HepG2 (cell line): ENCODE data around the gene ZDHHC14. TPM values are rescaled to one million over a fixed set of nuclear protein-coding genes. Genes with fewer than 3 reads are reported as not detected.

Source experiments
- ATAC-seq: fragments of 200-7000 bp; cut with Tn5 transposase; 3 replicates; pipeline ENCODE4 v1.9.1; 2020; ENCODE audit warnings: mild to moderate bottlenecking, moderate library complexity
- BruUV-seq: library from RNA; stranded (reverse); fragments of 400-500 nt; replicated peaks from 2 replicates; lab custom pipeline; 2021; lab: Mats Ljungman, UMichigan
- CTCF ChIA-PET: fragments of 300-600 bp; formaldehyde crosslinking; extraction: SDS; loops from one replicate; lab custom pipeline; 2021; ENCODE audit warnings: low total read pairs, inconsistent platforms, low intra/inter-chr PET ratio; lab: Yijun Ruan, JAX
- POLR2A ChIA-PET: fragments of 350-600 bp; sonication (Branson Sonifier 250); formaldehyde crosslinking; loops from one replicate; lab custom pipeline; 2020; ENCODE audit warnings: antibody characterized with exemption, inconsistent platforms; lab: Yijun Ruan, JAX
- DNase-seq: peaks from one replicate; pipeline ENCODE4 v3.0.0-alpha.2; 2015; ENCODE audit warnings: low spot score
- FAIRE-seq: peaks from 3 replicates; lab custom pipeline; 2011; peaks lifted over from hg19 to GRCh38; lab: Jason Lieb, UNC
- H2AFZ ChIP-seq: one replicate; pipeline ENCODE4 v1.6.1; 2011; ENCODE audit warnings: low read length, inconsistent platforms
- H3K27ac ChIP-seq: fragments of 300-600 bp; 3 replicates; pipeline ENCODE4 v1.8.0; 2011; ENCODE audit warnings: mixed run types, mild to moderate bottlenecking, mixed read lengths, low read length, inconsistent platforms; ENCODE audit not compliant: insufficient read depth; ENCODE audit errors: extremely low read length
- H3K27me3 ChIP-seq, 2 experiments: fragments of 200-600 bp in 1 of 2; 2 replicates in 1 of 2; 3 replicates in 1 of 2; pipeline versions ENCODE4 v1.6.0 to v1.8.0; 2011; ENCODE audit warnings: low read length in 2 of 2, mild to moderate bottlenecking in 2 of 2, moderate library complexity in 2 of 2, inconsistent platforms in 1 of 2; ENCODE audit not compliant: insufficient read depth in 2 of 2, control insufficient read depth in 1 of 2
- H3K36me3 ChIP-seq, 2 experiments: fragments of 200-600 bp in 1 of 2; replicated peaks in 1 of 2; 2 replicates in 1 of 2; 3 replicates in 1 of 2; pipeline versions ENCODE4 v1.5.1 to v1.8.0; 2011; ENCODE audit warnings: low read length in 2 of 2, inconsistent platforms in 1 of 2; ENCODE audit not compliant: insufficient read depth in 2 of 2, control insufficient read depth in 1 of 2
- H3K4me1 ChIP-seq: 2 replicates; pipeline ENCODE4 v1.5.1; 2012; ENCODE audit warnings: low read length, inconsistent platforms; ENCODE audit not compliant: insufficient read depth
- H3K4me2 ChIP-seq: 2 replicates; pipeline ENCODE4 v1.6.0; 2011; ENCODE audit warnings: low read depth, low read length, inconsistent platforms
- H3K4me3 ChIP-seq, 3 experiments: fragments of 200-600 bp in 1 of 3; sonication (generic), shearing (Covaris generic) in 1 of 3; replicated peaks in 1 of 3; 2 replicates each; pipeline ENCODE4 v1.5.1; 2011 to 2016; ENCODE audit warnings: low read length in 3 of 3, inconsistent platforms in 2 of 3, low read depth in 2 of 3, mild to moderate bottlenecking in 2 of 3, control low read depth in 1 of 3, mixed read lengths in 1 of 3; ENCODE audit not compliant: insufficient read depth in 1 of 3
- H3K79me2 ChIP-seq: one replicate; pipeline ENCODE4 v1.6.1; 2011; ENCODE audit warnings: low read length, inconsistent platforms; ENCODE audit not compliant: insufficient read depth
- H3K9ac ChIP-seq: 2 replicates; pipeline ENCODE4 v1.6.0; 2011; ENCODE audit warnings: mild to moderate bottlenecking, low read depth, low read length, inconsistent platforms; ENCODE audit not compliant: insufficient read depth
- H3K9me3 ChIP-seq: 2 replicates; pipeline ENCODE4 v1.5.1; 2012; ENCODE audit warnings: mild to moderate bottlenecking, low read length
- H4K20me1 ChIP-seq: 2 replicates; pipeline ENCODE4 v1.6.0; 2011; ENCODE audit warnings: inconsistent platforms, mild to moderate bottlenecking, low read length, moderate library complexity; ENCODE audit not compliant: insufficient read depth
- FOXK2 ChIP-seq: fragments of 450-650 bp; IDR thresholded peaks from 2 replicates; pipeline ENCODE4 v1.6.1; 2016
- KLF15 ChIP-seq: sonication (generic); formaldehyde crosslinking; IDR thresholded peaks from 2 replicates; pipeline ENCODE4 v1.8.1; 2023; ENCODE audit warnings: borderline replicate concordance, mild to moderate bottlenecking, inconsistent platforms, missing genetic modification reagents, mixed read lengths
- POLR2AphosphoS5 ChIP-seq: IDR thresholded peaks from 2 replicates; pipeline ENCODE4 v1.6.1; 2012; ENCODE audit warnings: low read depth, low read length
- SNAPC2 ChIP-seq: sonication (generic); formaldehyde crosslinking; IDR thresholded peaks from 2 replicates; pipeline ENCODE4 v1.8.1; 2022; ENCODE audit warnings: mild to moderate bottlenecking, missing genetic modification reagents
- SRSF4 ChIP-seq: fragments of 200-400 bp; formaldehyde crosslinking; IDR thresholded peaks from one replicate; pipeline ENCODE4 v1.6.1; 2018; ENCODE audit warnings: mild to moderate bottlenecking, low read depth, low read length, moderate library complexity; ENCODE audit not compliant: poor library complexity, severe bottlenecking
- ZBTB1 ChIP-seq: sonication (generic); formaldehyde crosslinking; IDR thresholded peaks from 2 replicates; pipeline ENCODE4 v1.4.0; 2020; ENCODE audit warnings: missing genetic modification reagents, borderline replicate concordance
- ZNF12 ChIP-seq: sonication (generic); formaldehyde crosslinking; IDR thresholded peaks from 2 replicates; pipeline ENCODE4 v1.5.0; 2020; ENCODE audit warnings: missing genetic modification reagents
- ZNF598 ChIP-seq: sonication (generic); formaldehyde crosslinking; IDR thresholded peaks from 2 replicates; pipeline ENCODE4 v1.5.1; 2020; ENCODE audit warnings: mild to moderate bottlenecking, missing genetic modification reagents, borderline replicate concordance
- ZSCAN22 ChIP-seq: sonication (generic); formaldehyde crosslinking; IDR thresholded peaks from 2 replicates; pipeline ENCODE4 v1.4.0; 2020; ENCODE audit warnings: mild to moderate bottlenecking, missing genetic modification reagents
- WGBS: methylation state at CpG from one replicate; pipeline ENCODE4 v1.1.6; 2017; ENCODE audit warnings: low lambda C conversion rate; 5-methylcytosine and 5-hydroxymethylcytosine counted together
- in situ Hi-C: cut with HindIII; loops from 2 replicates; pipeline ENCODE4 v1.10.0; 2017; ENCODE audit warnings: low pct_unique_long_range_greater_than_20kb; ENCODE audit not compliant: extremely low pct_ligation_motif_present
- intact Hi-C: fragments of 100-400 bp; cut with micrococcal nuclease; formaldehyde crosslinking; loops from one replicate; pipeline ENCODE4 v1.10.0; 2022; ENCODE audit not compliant: unreplicated experiment
- polyA plus RNA-seq, 8 experiments: library from polyadenylated mRNA; depleted of rRNA in 3 of 8; stranded (reverse) in 7 of 8; unstranded in 1 of 8; fragments of >200 nt; fragmentation: Illumina TruSeq in 4 of 8; extraction: Trizol in 4 of 8; gene quantifications; 2 replicates each; pipeline versions ENCODE4 v1.2.1 to v1.2.3, GENCODE V29; 2011 to 2016; ENCODE audit warnings: low read depth in 4 of 8, missing spikeins in 1 of 8, mixed read lengths in 1 of 8; ENCODE audit not compliant: insufficient read depth in 1 of 8
- total RNA-seq, 5 experiments: library from RNA; depleted of rRNA; stranded (reverse); fragments of >200 nt; fragmentation: Illumina TruSeq; extraction: Trizol; gene quantifications; 2 replicates each; pipeline ENCODE4 v1.2.3, GENCODE V29; 2016; ENCODE audit warnings: low read depth in 1 of 5
- TF ChIP-seq, protein P1 (sequence below): sonication (generic); formaldehyde crosslinking; IDR thresholded peaks from 2 replicates; pipeline ENCODE4 v1.8.1; 2023; ENCODE audit warnings: mild to moderate bottlenecking, missing genetic modification reagents
- TF ChIP-seq, protein P2 (sequence below): sonication (generic); formaldehyde crosslinking; IDR thresholded peaks from 2 replicates; pipeline ENCODE4 v1.5.0; 2020; ENCODE audit warnings: mild to moderate bottlenecking, missing genetic modification reagents

Gene ZDHHC14
- total and polyA plus RNA-seq, 2 of the 13 experiments (the other 11 are each of a cell fraction or from before 2014, with no cell fraction given): 3.7 to 9.5 TPM

DNA sequence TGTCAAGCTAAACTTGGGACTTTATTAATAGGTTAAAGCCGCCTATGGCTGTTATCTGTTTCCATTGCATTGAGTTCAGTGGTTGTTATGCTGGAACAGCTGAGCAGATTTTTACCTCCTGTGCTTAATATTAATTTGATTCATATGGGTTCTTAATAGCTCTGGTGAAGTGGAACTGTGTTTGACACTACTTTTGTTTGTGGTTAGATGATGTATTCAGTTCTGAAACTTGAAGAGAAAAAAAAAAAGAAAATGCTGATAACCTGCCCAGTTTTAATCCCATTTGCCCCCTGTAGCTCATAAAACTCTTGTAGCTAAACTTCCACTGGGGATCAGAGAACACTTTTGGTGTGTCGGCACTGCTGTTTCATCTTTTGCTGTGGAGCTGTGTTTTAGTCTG is 117.8 kb downstream of the ZDHHC14 start:
- 81% methylated on average over 2 of the region's 2 CpGs for WGBS
- H3K4me2 ChIP-seq: no peak overlapping the region
- no TSS peak for BruUV-seq
- no peaks in the 10 kb centered on the region for H3K36me3 ChIP-seq
- TF ChIP-seq, protein P1, sequence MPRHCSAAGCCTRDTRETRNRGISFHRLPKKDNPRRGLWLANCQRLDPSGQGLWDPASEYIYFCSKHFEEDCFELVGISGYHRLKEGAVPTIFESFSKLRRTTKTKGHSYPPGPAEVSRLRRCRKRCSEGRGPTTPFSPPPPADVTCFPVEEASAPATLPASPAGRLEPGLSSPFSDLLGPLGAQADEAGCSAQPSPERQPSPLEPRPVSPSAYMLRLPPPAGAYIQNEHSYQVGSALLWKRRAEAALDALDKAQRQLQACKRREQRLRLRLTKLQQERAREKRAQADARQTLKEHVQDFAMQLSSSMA (CRISPR knock-in tag): no peak
- TF ChIP-seq SNAPC2 (CRISPR knock-in tag): no peak
- no peak for TF ChIP-seq ZBTB1
- no peak for TF ChIP-seq ZNF598 (CRISPR knock-in tag)
- no peak for TF ChIP-seq ZSCAN22
- TF ChIP-seq ZNF12 (CRISPR knock-in tag): no peak
- TF ChIP-seq FOXK2: no peak
- TF ChIP-seq, protein P2, sequence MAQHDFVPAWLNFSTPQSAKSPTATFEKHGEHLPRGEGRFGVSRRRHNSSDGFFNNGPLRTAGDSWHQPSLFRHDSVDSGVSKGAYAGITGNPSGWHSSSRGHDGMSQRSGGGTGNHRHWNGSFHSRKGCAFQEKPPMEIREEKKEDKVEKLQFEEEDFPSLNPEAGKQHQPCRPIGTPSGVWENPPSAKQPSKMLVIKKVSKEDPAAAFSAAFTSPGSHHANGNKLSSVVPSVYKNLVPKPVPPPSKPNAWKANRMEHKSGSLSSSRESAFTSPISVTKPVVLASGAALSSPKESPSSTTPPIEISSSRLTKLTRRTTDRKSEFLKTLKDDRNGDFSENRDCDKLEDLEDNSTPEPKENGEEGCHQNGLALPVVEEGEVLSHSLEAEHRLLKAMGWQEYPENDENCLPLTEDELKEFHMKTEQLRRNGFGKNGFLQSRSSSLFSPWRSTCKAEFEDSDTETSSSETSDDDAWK: no peak
- no peak for TF ChIP-seq KLF15 (CRISPR knock-in tag)
- no peak for TF ChIP-seq POLR2AphosphoS5
- no peak for TF ChIP-seq SRSF4
- no peak overlapping the region for H3K27ac ChIP-seq
- H4K20me1 ChIP-seq: no peaks in the 10 kb centered on the region
- H3K9ac ChIP-seq: no peak overlapping the region
- POLR2A ChIA-PET: no interaction called here
- DNase-seq: no peak
- H2AFZ ChIP-seq: no peak overlapping the region
- no peaks in the 10 kb centered on the region for H3K79me2 ChIP-seq
- no peak for FAIRE-seq
- H3K4me1 ChIP-seq: 0 out of 2 replicates have a peak, but pooled peaks cover 4% of the 10 kb centered on the region
- intact Hi-C loops (no loop called here), in situ Hi-C loops (no loop called here)
- CTCF ChIA-PET: no interaction called here
- no peak overlapping the region for H3K4me3 ChIP-seq
- ATAC-seq: no peak
- H3K27me3 ChIP-seq: no peaks in the 10 kb centered on the region
- H3K9me3 ChIP-seq: no peaks in the 10 kb centered on the region
